Measurements from ENCODE around the gene TTC31.
"Not testable (repeated sequence)": the region's sequence is repeated elsewhere in the genome, so short reads cannot be mapped to it uniquely, and the experiment has no call there.

The TTC31 gene

DNA sequence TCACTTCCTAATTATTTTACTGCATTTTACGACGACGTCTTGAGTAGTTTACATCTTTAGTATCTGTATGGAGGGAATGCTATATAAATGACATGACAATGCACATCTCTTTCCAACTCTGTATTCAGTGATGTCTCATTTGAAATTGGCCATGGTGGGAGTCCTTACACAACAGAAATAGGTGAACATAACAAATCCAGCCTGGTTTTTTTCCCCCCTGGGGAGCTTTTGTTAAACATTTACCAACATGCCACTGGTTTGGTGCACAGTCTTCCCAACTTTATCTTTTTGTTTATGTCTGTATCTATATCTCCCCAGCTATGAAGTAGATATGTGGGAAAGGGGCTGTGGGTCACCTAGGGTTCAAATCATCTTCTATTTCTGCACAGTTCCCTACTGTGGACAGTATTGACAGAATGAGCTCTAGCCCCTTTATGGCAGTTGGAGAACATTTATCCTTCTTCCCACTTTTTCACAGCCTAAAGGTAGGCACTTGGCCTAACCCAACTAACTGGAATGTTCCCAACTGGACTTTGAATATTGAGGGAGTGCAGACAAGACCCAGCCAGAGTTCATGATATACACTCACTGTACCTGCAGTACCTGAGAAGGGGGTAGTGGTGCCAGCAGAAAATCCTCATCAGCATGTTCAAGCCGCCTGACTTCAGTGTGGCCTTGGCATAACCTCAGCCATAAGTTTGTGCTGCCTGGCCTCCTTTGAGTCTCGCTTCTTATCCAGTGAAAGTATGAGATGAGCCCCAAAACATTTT, 35.5 kb upstream of the TTC31 start:
- H3K27ac Mint-ChIP-seq = no peak overlapping the region
- peaks cover 3% of the 10 kb centered on the region for H3K4me1 Mint-ChIP-seq
- H3K36me3 Mint-ChIP-seq = no peaks in the 10 kb centered on the region
- no peaks in the 10 kb centered on the region for H3K9me3 Mint-ChIP-seq
- H3K4me3 Mint-ChIP-seq = no peak overlapping the region
- no peak for ATAC-seq (ENCODE audit: low read depth)
- H3K27me3 Mint-ChIP-seq = peaks cover 5% of the 10 kb centered on the region
- no peak for DNase-seq (ENCODE audit: low spot score in 2 of 2)

GRCh38 chr2:74448771-74449170, 34.1 kb upstream of the TTC31 start:
- no peak for DNase-seq (ENCODE audit: low spot score in 2 of 2)
- peaks cover 4% of the 10 kb centered on the region for H3K27me3 Mint-ChIP-seq
- H3K9me3 Mint-ChIP-seq = no peaks in the 10 kb centered on the region
- no peak overlapping the region for H3K27ac Mint-ChIP-seq
- no peak overlapping the region for H3K4me3 Mint-ChIP-seq
- H3K4me1 Mint-ChIP-seq = peaks cover 8% of the 10 kb centered on the region
- no peaks in the 10 kb centered on the region for H3K36me3 Mint-ChIP-seq
- ATAC-seq (ENCODE audit: low read depth) = no peak

DNA sequence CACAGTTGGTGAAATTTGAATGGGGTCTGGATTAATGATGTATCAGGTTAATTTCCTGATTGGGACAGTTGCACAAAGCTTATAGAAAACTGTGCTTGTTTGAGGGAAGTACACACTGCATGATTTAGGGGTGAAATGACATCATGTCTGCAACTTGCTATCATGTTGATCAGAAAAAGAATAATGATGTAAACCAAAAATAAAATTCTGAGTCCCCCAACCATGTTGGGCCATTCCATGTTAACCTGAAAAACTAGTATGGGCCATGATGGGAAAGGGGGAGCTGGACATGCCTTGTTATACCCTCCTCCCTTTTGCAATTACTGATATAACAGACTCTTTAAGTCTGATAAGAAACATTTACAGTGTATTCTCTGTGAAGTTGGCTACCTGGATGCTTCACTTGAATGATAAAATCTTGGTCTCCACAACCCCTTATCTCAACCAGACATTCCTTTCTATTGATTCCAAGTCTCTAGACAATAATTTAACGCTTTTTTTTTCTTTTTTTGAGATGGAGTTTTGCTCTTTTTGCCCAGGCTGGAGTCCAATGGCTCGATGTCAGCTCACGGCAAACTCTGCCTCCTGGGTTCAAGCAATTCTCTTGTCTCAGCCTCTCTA, 32.2 kb upstream of the TTC31 start:
- no peak for ATAC-seq (ENCODE audit: low read depth)
- Mint-ChIP-seq H3K27me3 (peaks cover 2% of the 10 kb centered on the region), H3K36me3 (no peaks in the 10 kb centered on the region), H3K9me3 (no peaks in the 10 kb centered on the region), H3K4me1 (peaks cover 20% of the 10 kb centered on the region), H3K27ac (no peak overlapping the region), H3K4me3 (no peak overlapping the region)
- no peak for DNase-seq (ENCODE audit: low spot score in 2 of 2)

DNA sequence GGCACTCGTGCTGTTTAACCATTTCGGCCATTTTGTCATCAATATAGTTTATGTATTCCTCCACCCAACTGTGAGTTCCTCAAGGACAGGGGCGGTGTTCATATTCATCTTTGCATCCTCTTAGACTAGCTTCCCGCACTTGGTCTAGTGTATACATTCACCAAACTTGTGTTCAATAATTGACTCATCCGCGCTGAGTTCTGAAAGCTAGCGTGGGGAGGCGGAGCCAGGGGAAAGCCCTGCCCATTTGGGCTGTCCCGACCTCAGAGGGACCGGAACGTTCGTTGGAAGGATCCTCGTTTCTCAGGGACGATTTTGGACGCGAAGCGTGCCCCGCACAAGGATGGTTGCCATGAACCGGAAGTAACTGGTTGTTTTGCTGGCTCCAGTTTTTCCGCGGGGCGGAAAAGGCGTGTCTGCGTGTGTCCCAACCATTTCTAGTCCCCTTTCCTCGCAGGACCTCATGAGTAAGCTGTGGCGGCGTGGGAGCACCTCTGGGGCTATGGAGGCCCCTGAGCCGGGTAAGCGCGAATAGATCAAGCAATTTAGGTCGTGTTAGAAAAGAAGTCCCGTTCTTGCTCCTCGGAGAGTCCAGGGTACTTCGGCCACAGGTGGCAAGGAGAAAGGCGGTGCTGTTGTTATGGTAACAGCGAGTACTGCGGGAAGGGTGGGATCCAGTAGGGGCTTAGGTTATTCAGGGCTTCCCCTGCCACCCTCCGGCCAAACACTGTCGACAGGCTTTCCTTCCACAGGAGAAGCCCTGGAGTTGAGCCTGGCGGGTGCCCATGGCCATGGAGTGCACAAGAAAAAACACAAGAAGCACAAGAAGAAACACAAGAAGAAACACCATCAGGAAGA, 28.0 kb upstream of the TTC31 start, which contains the start of gene INO80B:
Gene INO80B (plus strand): TSS at position 434 of the 858 bp plus-strand sequence. CDS start 30 bp downstream, at position 464.
- Mint-ChIP-seq H3K4me1 (peaks cover 41% of the 10 kb centered on the region), H3K27me3 (no peaks in the 10 kb centered on the region), H3K9me3 (no peaks in the 10 kb centered on the region), H3K4me3 (peak within 1 kb of the TSS; percentile 96), H3K36me3 (peaks cover 5% of the 10 kb centered on the region), H3K27ac (peak within 1 kb of the TSS; percentile 99)
- DNase-seq (ENCODE audit: low spot score in 2 of 2) (peak; percentile 97), ATAC-seq (ENCODE audit: low read depth) (peak; percentile 36)

DNA sequence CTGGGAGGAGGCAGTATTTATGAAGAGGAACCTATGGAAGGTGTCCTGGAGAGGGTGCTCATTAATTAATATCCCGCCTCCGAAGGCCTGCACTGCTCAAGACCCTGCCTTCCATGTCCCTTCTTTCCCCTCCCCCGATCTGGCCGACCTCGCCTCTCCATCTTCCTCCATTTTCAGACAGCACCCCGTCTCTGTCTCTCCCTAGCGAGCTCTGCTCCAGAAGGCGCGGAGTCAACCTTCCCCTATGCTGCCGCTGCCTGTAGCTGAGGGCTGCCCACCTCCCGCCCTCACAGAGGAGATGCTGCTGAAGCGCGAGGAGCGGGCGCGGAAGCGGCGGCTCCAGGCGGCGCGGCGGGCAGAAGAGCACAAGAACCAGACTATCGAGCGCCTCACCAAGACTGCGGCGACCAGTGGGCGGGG, 25.7 kb upstream of the TTC31 start:
- H3K4me1 Mint-ChIP-seq = peaks cover 43% of the 10 kb centered on the region
- no peaks in the 10 kb centered on the region for H3K9me3 Mint-ChIP-seq
- H3K27ac Mint-ChIP-seq = peak overlapping the region; percentile 99
- DNase-seq (ENCODE audit: low spot score in 2 of 2) (no peak), ATAC-seq (ENCODE audit: low read depth) (no peak)
- H3K4me3 Mint-ChIP-seq = peak overlapping the region; percentile 96
- H3K36me3 Mint-ChIP-seq = peaks cover 5% of the 10 kb centered on the region
- H3K27me3 Mint-ChIP-seq = no peaks in the 10 kb centered on the region

DNA sequence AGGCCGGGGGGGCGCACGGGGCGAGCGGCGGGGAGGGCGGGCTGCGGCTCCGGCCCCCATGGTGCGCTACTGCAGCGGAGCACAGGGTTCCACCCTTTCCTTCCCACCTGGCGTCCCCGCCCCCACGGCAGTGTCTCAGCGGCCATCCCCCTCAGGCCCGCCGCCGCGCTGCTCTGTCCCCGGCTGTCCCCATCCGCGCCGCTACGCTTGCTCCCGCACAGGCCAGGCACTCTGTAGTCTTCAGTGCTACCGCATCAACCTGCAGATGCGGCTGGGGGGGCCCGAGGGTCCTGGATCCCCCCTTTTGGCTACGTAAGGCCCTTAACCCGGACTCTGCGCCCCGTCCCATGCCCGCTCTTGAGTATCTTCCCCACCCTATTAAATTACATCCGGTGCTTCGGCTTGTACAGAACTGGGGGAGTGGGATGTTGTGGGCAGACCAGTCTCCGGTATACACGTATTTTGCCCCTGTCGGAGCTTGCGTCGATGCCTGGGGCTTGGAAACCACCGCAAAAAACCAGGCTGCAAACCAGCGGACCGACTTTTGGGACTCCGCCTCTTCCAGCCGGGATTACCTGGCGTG, 25.2 kb upstream of the TTC31 start:
- peak overlapping the region; percentile 99 for H3K27ac Mint-ChIP-seq
- H3K4me1 Mint-ChIP-seq = peaks cover 41% of the 10 kb centered on the region
- no peaks in the 10 kb centered on the region for H3K27me3 Mint-ChIP-seq
- ATAC-seq (ENCODE audit: low read depth) (peak; percentile 47), DNase-seq (ENCODE audit: low spot score in 2 of 2) (peak; percentile 85 to 89)
- peak overlapping the region; percentile 96 for H3K4me3 Mint-ChIP-seq
- H3K36me3 Mint-ChIP-seq = peaks cover 8% of the 10 kb centered on the region
- H3K9me3 Mint-ChIP-seq = no peaks in the 10 kb centered on the region

GRCh38 chr2:74458132-74458937, 24.5 kb upstream of the TTC31 start, which contains the start of gene WBP1:
TSS of gene WBP1 (plus strand) at chr2:74458438. CDS start at chr2:74458603, 165 bp downstream.
- Mint-ChIP-seq H3K9me3 (no peaks in the 10 kb centered on the region), H3K4me3 (peak within 1 kb of the TSS; percentile 96), H3K27me3 (no peaks in the 10 kb centered on the region), H3K27ac (peak within 1 kb of the TSS; percentile 99), H3K4me1 (peaks cover 44% of the 10 kb centered on the region), H3K36me3 (peaks cover 11% of the 10 kb centered on the region)
- peak; percentile 76 for ATAC-seq (ENCODE audit: low read depth)
- DNase-seq (ENCODE audit: low spot score in 2 of 2) = peak in 1 of 2 donors; percentile 96

GRCh38 chr2:74458938-74459363, 23.9 kb upstream of the TTC31 start:
- ATAC-seq (ENCODE audit: low read depth) = no peak
- no peaks in the 10 kb centered on the region for H3K27me3 Mint-ChIP-seq
- peaks cover 44% of the 10 kb centered on the region for H3K4me1 Mint-ChIP-seq
- no peaks in the 10 kb centered on the region for H3K9me3 Mint-ChIP-seq
- H3K36me3 Mint-ChIP-seq = peaks cover 11% of the 10 kb centered on the region
- H3K4me3 Mint-ChIP-seq = peak overlapping the region; percentile 96
- peak overlapping the region; percentile 99 for H3K27ac Mint-ChIP-seq
- no peak for DNase-seq (ENCODE audit: low spot score in 2 of 2)

- H3K36me3 Mint-ChIP-seq = peaks cover 11% of the 10 kb centered on the region
- not testable (repeated sequence) for ATAC-seq (ENCODE audit: low read depth)
These were observed 23.3 kb upstream of the TTC31 start for GRCh38 chr2:74459503-74460118.

GRCh38 chr2:74460187-74460586, 22.7 kb upstream of the TTC31 start:
- not testable (repeated sequence) for H3K27me3 Mint-ChIP-seq; ATAC-seq (ENCODE audit: low read depth); H3K9me3 Mint-ChIP-seq; H3K27ac Mint-ChIP-seq; DNase-seq (ENCODE audit: low spot score in 2 of 2)
- peaks cover 42% of the 10 kb centered on the region for H3K4me1 Mint-ChIP-seq
- H3K36me3 Mint-ChIP-seq = peaks cover 11% of the 10 kb centered on the region
- H3K4me3 Mint-ChIP-seq = peak overlapping the region; percentile 21

More at GRCh38 chr2:74459503-74460118, 23.3 kb upstream of the TTC31 start:
- not testable (repeated sequence) for H3K27me3 Mint-ChIP-seq; DNase-seq (ENCODE audit: low spot score in 2 of 2); H3K9me3 Mint-ChIP-seq; H3K27ac Mint-ChIP-seq
- Mint-ChIP-seq H3K4me1 (peaks cover 48% of the 10 kb centered on the region), H3K4me3 (peak overlapping the region; percentile 83)

GRCh38 chr2:74461187-74462053, 21.5 kb upstream of the TTC31 start:
- H3K4me1 Mint-ChIP-seq = peaks cover 37% of the 10 kb centered on the region
- peaks cover 9% of the 10 kb centered on the region for H3K36me3 Mint-ChIP-seq
- H3K27ac Mint-ChIP-seq = no peak overlapping the region
- H3K4me3 Mint-ChIP-seq = no peak overlapping the region
- DNase-seq (ENCODE audit: low spot score in 2 of 2) = no peak
- no peaks in the 10 kb centered on the region for H3K27me3 Mint-ChIP-seq
- ATAC-seq (ENCODE audit: low read depth) = no peak
- H3K9me3 Mint-ChIP-seq = no peaks in the 10 kb centered on the region

All from memory B cell (primary cell).